WERI-Rb-1 (cell line): ENCODE results near the gene CASP4.
"Not testable (repeated sequence)": the region's sequence is repeated elsewhere in the genome, so short reads cannot be mapped to it uniquely, and the experiment has no call there.

Source experiments
- DNase-seq: peaks from one replicate; pipeline ENCODE4 v3.0.0-alpha.2; 2020
- H3K27ac ChIP-seq: fragments of 250-450 bp; sonication (Bioruptor Pico); 2 replicates; pipeline ENCODE4 v1.5.1; 2020; ENCODE audit warnings: mild to moderate bottlenecking, moderate library complexity
- H3K27me3 ChIP-seq: fragments of 250-450 bp; sonication (Bioruptor Pico); 2 replicates; pipeline ENCODE4 v1.5.1; 2021; ENCODE audit warnings: mild to moderate bottlenecking, low read depth, moderate library complexity; ENCODE audit not compliant: insufficient read depth, severe bottlenecking
- H3K36me3 ChIP-seq: fragments of 250-450 bp; sonication (Bioruptor Pico); 2 replicates; pipeline ENCODE4 v1.5.1; 2020; ENCODE audit warnings: mild to moderate bottlenecking, moderate library complexity
- H3K4me3 ChIP-seq: 2 replicates; pipeline ENCODE4 v1.5.1; 2011; ENCODE audit warnings: low read depth, mild to moderate bottlenecking, control low read depth, low read length
- H3K9me3 ChIP-seq: fragments of 250-450 bp; sonication (Bioruptor Pico); 2 replicates; pipeline ENCODE4 v1.5.1; 2021; ENCODE audit warnings: mild to moderate bottlenecking, moderate library complexity; ENCODE audit not compliant: severe bottlenecking
- TF ChIP-seq, protein P1 (sequence below): IDR thresholded peaks from 2 replicates; pipeline ENCODE4 v1.5.1; 2011; ENCODE audit warnings: low read depth, mild to moderate bottlenecking, control low read depth, inconsistent platforms, low read length

CASP4 gene

DNA sequence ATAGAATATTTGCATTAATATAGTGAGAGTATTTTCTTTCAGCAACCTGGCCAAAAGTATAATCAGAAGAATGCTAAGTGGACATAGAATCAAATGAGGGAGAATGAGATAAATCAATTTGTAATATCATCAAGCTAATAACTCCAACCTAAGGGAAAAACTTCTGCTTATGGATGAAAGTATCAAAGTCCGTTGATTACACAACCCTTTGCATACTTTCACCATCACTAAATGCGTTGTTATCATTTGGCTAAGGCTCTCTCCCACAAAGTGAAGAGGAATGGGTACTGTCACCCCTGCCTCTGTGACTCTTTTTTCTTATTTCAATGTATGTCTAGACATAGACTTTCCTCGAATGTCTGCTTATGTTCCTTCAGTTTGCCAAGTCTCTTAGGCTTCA, 16.4 kb upstream of the CASP4 start:
- no peak for DNase-seq
- H3K9me3 ChIP-seq, result no peaks in the 10 kb centered on the region
- no peaks in the 10 kb centered on the region for H3K27me3 ChIP-seq
- no peaks in the 10 kb centered on the region for H3K36me3 ChIP-seq
- H3K4me3 ChIP-seq, result no peak overlapping the region
- no peak overlapping the region for H3K27ac ChIP-seq
- TF ChIP-seq, protein P1, sequence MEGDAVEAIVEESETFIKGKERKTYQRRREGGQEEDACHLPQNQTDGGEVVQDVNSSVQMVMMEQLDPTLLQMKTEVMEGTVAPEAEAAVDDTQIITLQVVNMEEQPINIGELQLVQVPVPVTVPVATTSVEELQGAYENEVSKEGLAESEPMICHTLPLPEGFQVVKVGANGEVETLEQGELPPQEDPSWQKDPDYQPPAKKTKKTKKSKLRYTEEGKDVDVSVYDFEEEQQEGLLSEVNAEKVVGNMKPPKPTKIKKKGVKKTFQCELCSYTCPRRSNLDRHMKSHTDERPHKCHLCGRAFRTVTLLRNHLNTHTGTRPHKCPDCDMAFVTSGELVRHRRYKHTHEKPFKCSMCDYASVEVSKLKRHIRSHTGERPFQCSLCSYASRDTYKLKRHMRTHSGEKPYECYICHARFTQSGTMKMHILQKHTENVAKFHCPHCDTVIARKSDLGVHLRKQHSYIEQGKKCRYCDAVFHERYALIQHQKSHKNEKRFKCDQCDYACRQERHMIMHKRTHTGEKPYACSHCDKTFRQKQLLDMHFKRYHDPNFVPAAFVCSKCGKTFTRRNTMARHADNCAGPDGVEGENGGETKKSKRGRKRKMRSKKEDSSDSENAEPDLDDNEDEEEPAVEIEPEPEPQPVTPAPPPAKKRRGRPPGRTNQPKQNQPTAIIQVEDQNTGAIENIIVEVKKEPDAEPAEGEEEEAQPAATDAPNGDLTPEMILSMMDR, result no peak

DNA sequence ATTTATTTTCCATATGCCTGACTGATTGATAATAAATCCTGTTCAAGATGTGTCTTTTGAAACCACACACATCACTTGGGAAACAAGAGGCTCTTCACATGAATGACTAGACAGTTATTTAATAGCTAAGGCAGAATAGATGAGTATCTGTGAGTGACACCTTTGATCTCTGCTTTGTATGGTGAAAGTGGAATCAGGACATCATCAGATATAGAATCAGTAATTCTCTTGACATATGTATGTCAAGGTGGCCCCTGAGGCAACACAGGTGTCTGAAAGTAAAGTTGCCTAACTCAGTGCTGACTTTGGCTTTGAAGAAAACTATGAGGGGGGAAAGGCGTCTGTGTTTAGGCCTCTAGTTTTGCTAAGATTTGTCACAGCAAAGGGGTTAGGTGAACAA, 11.5 kb upstream of the CASP4 start:
- Histone ChIP-seq H3K27ac (no peak overlapping the region), H3K4me3 (no peak overlapping the region), H3K27me3 (no peaks in the 10 kb centered on the region), H3K9me3 (no peaks in the 10 kb centered on the region), H3K36me3 (no peaks in the 10 kb centered on the region)
- TF ChIP-seq, protein P1, result no peak
- no peak for DNase-seq

DNA sequence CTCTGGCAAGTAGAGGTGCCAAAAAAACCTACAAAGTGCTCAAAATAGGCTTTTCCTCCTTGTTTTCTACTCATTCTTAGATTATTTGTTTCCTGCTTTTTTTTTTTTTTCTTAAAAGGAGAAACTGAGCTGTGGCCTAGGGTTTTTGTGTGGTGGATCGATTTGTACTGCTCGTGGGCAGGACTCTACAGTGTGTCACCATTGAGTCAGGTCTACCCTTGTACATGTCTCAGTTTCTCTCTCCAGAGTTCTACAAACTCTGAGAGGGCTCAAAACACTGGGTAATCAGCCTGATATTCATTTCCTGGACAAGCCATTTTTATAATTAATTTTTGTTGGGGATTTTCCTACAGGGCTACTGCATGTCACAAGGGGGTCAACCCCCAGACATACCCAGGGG, 5.2 kb upstream of the CASP4 start:
- Histone ChIP-seq H3K9me3 (no peaks in the 10 kb centered on the region), H3K27ac (no peak overlapping the region), H3K27me3 (no peaks in the 10 kb centered on the region), H3K36me3 (no peaks in the 10 kb centered on the region), H3K4me3 (no peak overlapping the region)
- DNase-seq, result no peak
- TF ChIP-seq, protein P1, result no peak

DNA sequence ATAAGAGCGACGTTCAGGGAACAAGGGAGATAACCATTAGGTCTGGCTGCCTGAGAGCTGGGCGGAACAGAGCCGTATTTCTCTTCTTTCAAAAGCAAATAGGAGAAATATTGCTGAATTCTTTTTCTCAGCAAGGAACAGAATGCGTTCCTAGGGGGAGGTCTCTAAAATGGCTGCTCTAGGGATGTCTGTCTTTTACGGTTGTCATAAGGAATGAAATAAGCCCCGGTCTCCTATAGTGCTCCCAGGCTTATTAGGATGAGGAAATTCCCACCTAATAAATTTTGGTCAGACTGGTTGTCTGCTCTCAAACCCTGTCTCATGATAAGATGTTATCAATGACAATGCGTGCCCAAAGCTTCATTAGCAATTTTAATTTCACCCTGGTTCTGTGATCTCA, 4.5 kb upstream of the CASP4 start:
- not testable (repeated sequence) for DNase-seq

DNA sequence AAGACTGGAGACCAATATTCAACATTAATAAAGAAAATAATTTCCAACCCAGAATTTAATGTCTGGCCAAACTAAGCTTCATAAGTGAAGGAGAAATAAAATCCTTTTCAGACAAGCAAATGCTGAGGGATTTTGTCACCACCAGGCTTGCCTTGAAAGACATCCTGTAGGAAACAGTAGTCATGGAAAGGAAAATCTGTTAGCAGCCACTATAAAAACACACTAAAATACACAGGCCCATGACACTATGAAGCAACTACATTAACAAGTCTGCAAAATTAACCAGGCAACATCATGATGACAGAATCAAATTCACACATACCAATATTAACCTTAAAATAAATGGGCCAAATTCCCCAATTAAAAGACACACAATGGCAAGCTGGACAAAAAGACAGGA, 2.4 kb upstream of the CASP4 start:
- Histone ChIP-seq H3K36me3 (no peaks in the 10 kb centered on the region), H3K9me3 (no peaks in the 10 kb centered on the region), H3K4me3 (no peak overlapping the region), H3K27ac (no peak overlapping the region), H3K27me3 (no peaks in the 10 kb centered on the region)
- no peak for DNase-seq
- TF ChIP-seq, protein P1, result no peak

More for the DNA sequence above, 4.5 kb upstream of the CASP4 start:
- H3K27me3 ChIP-seq, H3K4me3 ChIP-seq, H3K9me3 ChIP-seq, H3K36me3 ChIP-seq, H3K27ac ChIP-seq: not testable (repeated sequence)

DNA sequence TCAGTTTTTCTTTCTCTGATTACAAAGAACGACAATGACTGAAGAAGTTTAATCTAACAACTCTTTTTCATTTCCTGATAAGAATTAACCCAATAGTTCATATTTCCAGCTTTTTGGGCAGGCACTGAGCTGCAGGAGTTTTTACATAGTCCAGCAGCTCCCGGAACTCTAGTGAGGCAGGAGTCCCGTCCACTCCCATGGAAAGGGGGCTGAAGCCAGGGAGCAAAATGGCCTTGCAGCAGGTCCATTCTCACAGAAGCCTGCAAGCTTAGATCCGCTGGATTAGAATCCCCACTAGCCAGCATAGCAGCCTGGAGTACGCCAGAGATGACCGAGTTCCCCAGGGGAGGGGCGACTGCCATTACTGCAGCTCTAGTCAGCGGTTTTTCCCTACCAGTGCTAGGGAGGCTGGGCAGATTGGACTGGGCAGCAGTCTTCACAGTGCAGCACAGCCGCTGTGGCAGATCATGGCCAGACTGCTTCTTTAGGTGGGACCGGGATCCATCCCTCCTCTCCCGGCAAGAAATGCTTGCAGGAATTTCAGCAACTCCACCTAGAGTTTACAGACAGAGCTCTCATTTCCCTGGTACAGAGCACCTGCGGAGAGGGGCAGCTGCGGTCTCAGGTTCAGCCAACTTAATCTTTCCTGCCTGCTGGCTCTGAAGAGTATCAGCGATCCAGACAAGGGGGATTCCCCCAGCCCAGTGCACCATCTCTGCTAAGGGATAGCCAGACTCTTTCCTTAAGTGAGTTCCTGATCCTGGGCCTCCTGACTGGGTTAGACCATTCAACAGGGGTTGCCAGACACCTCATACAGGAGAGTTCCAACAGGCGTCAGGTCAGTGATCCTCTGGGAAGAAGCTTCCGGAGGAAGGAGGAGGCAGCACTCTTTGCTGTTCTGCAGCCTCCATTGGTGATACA, 742 bp upstream of the CASP4 start:
- Histone ChIP-seq H3K27me3 (no peaks in the 10 kb centered on the region), H3K4me3 (peak overlapping the region; percentile 33)
- DNase-seq, result peak; percentile 59

More for the DNA sequence above, 742 bp upstream of the CASP4 start:
- Histone ChIP-seq H3K27ac (no peak overlapping the region; the same call in 1 of the 2 replicates), H3K9me3 (no peaks in the 10 kb centered on the region), H3K36me3 (no peaks in the 10 kb centered on the region)
- TF ChIP-seq, protein P1, result no peak
